Astrocyte of the cerebellum (primary cell): ENCODE results near the gene ETV3L.

ENCODE experiments used
- DNase-seq: peaks from one replicate; pipeline ENCODE4 v3.0.0-alpha.2; 2011; ENCODE audit warnings: low read depth
- H3K4me3 ChIP-seq: 2 replicates; pipeline ENCODE4 v1.5.1; 2011; ENCODE audit warnings: mild to moderate bottlenecking, low read depth, low read length, moderate library complexity
- in situ Hi-C: cut with HindIII; loops from 2 replicates; pipeline ENCODE4 v1.10.0; 2017; ENCODE audit warnings: low sequenced_read_pairs
- TF ChIP-seq, protein P1 (sequence below): IDR thresholded peaks from 2 replicates; pipeline ENCODE4 v1.5.1; 2012; ENCODE audit warnings: low read length, low read depth, moderate library complexity, mild to moderate bottlenecking; ENCODE audit errors: missing control alignments

ETV3L gene

GRCh38 chr1:157099633-157100009, at the start of gene ETV3L:
TSS of gene ETV3L (minus strand) at chr1:157099808. CDS start at chr1:157099523, 285 bp downstream.
- TF ChIP-seq, protein P1, sequence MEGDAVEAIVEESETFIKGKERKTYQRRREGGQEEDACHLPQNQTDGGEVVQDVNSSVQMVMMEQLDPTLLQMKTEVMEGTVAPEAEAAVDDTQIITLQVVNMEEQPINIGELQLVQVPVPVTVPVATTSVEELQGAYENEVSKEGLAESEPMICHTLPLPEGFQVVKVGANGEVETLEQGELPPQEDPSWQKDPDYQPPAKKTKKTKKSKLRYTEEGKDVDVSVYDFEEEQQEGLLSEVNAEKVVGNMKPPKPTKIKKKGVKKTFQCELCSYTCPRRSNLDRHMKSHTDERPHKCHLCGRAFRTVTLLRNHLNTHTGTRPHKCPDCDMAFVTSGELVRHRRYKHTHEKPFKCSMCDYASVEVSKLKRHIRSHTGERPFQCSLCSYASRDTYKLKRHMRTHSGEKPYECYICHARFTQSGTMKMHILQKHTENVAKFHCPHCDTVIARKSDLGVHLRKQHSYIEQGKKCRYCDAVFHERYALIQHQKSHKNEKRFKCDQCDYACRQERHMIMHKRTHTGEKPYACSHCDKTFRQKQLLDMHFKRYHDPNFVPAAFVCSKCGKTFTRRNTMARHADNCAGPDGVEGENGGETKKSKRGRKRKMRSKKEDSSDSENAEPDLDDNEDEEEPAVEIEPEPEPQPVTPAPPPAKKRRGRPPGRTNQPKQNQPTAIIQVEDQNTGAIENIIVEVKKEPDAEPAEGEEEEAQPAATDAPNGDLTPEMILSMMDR = no peak
- no peak for DNase-seq
- in situ Hi-C loops = no loop called here
- H3K4me3 ChIP-seq = no peak within 1 kb of the TSS

GRCh38 chr1:157147906-157148700, 48.5 kb upstream of the ETV3L start:
- TF ChIP-seq, protein P1 = no peak

GRCh38 chr1:157147037-157147436, 47.4 kb upstream of the ETV3L start:
- in situ Hi-C loops = no loop called here
- no peak overlapping the region for H3K4me3 ChIP-seq
- TF ChIP-seq, protein P1 = no peak
- DNase-seq = no peak

More at GRCh38 chr1:157147906-157148700, 48.5 kb upstream of the ETV3L start:
- H3K4me3 ChIP-seq = no peak overlapping the region
- no peak for DNase-seq
- in situ Hi-C loops = no loop called here

- no peak for DNase-seq
- H3K4me3 ChIP-seq = no peak overlapping the region
- in situ Hi-C loops = no loop called here
- TF ChIP-seq, protein P1 = no peak
Measured at GRCh38 chr1:157146244-157146643, 46.6 kb upstream of the ETV3L start.

DNA sequence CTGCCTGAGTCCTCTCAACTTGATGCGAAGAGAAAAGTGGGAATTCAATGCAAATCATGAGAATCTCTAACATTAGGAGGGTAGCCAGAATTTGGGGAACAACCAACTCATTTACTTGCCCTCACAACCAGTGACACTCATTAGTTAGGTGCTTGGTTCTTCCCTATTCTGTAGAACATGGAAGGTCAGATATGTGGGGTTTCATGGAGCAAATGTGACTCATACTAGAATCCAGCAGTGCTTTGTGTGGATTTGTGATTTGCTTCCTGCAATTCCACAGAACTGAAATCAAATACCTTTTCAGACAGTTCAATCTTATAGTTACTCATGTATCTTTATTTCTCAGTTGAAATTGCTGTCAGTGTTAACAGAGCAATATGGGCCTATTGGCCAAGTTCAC, 45.5 kb upstream of the ETV3L start:
- DNase-seq = no peak
- H3K4me3 ChIP-seq = no peak overlapping the region
- TF ChIP-seq, protein P1 = no peak
- in situ Hi-C loops = no loop called here

GRCh38 chr1:157144509-157144908, 44.9 kb upstream of the ETV3L start:
- no peak for DNase-seq
- H3K4me3 ChIP-seq = no peak overlapping the region
- in situ Hi-C loops = no loop called here
- TF ChIP-seq, protein P1 = no peak
